CD4-positive, alpha-beta T cell (primary cell): ENCODE data around the gene CDIP1. TPM values are rescaled to one million over a fixed set of nuclear protein-coding genes. Genes with fewer than 3 reads are reported as not detected.

Experiments
- ATAC-seq: fragments of 200-7000 bp; cut with Tn5 transposase; one replicate; pipeline ENCODE4 v1.10.0; 2022; ENCODE audit warnings: mild to moderate bottlenecking; ENCODE audit not compliant: poor library complexity
- CTCF ChIA-PET: fragments of 350-600 bp; sonication (Branson Sonifier 250); formaldehyde crosslinking; loops from one replicate; lab custom pipeline; 2021; ENCODE audit warnings: antibody characterized with exemption, inconsistent platforms; lab: Charles Lee
- POLR2A ChIA-PET: fragments of 350-600 bp; sonication (Branson Sonifier 250); formaldehyde crosslinking; loops from one replicate; lab custom pipeline; 2021; ENCODE audit warnings: antibody characterized with exemption, inconsistent platforms; lab: Charles Lee
- DNase-seq, 14 experiments: peaks; one replicate each; pipeline ENCODE4 v3.0.0-alpha.2; 2013 to 2020; ENCODE audit warnings: mixed read lengths in 2 of 14
- H3K27ac ChIP-seq, 2 donors: one replicate each; pipeline versions ENCODE4 v1.5.1 to v1.7.0; 2013; ENCODE audit warnings: low read length in 2 of 2, low read depth in 1 of 2, mild to moderate bottlenecking in 1 of 2
- H3K27me3 ChIP-seq, 2 experiments: 1 replicate in 1 of 2; 2 replicates in 1 of 2; pipeline versions ENCODE4 v1.6.1 to v1.7.0; 2013; ENCODE audit warnings: low read length in 2 of 2, control low read depth in 1 of 2, mild to moderate bottlenecking in 1 of 2, moderate library complexity in 1 of 2; ENCODE audit not compliant: insufficient read depth in 2 of 2, control insufficient read depth in 1 of 2
- H3K36me3 ChIP-seq: one replicate; pipeline ENCODE4 v1.6.1; 2013; ENCODE audit warnings: low read length, control low read depth; ENCODE audit not compliant: insufficient read depth
- H3K4me1 ChIP-seq: one replicate; pipeline ENCODE4 v1.6.1; 2013; ENCODE audit warnings: low read length, control low read depth; ENCODE audit not compliant: insufficient read depth
- H3K4me3 ChIP-seq: one replicate; pipeline ENCODE4 v1.5.1; 2013; ENCODE audit warnings: mild to moderate bottlenecking, low read length, moderate library complexity
- H3K9me3 ChIP-seq, 2 experiments: 1 replicate in 1 of 2; 2 replicates in 1 of 2; pipeline versions ENCODE4 v1.6.1 to v1.7.0; 2013; ENCODE audit warnings: low read length in 2 of 2, mild to moderate bottlenecking in 2 of 2, control low read depth in 1 of 2, moderate library complexity in 1 of 2; ENCODE audit not compliant: control insufficient read depth in 1 of 2, insufficient read depth in 1 of 2
- H3K27ac Mint-ChIP-seq: one replicate; pipeline ENCODE4 v1.8.0; 2020; ENCODE audit warnings: mixed read lengths
- H3K27me3 Mint-ChIP-seq: one replicate; pipeline ENCODE4 v1.8.0; 2021; ENCODE audit warnings: mixed read lengths
- H3K36me3 Mint-ChIP-seq: one replicate; pipeline ENCODE4 v1.8.0; 2021; ENCODE audit warnings: low read depth, mixed read lengths
- H3K4me1 Mint-ChIP-seq: one replicate; pipeline ENCODE4 v1.8.0; 2021; ENCODE audit warnings: low read depth, mixed read lengths
- H3K4me3 Mint-ChIP-seq: one replicate; pipeline ENCODE4 v1.8.0; 2020; ENCODE audit warnings: mild to moderate bottlenecking, mixed read lengths
- H3K9me3 Mint-ChIP-seq: one replicate; pipeline ENCODE4 v1.8.0; 2020; ENCODE audit warnings: mixed read lengths
- CTCF ChIP-seq: fragments of 200-600 bp; IDR thresholded peaks from one replicate; pipeline ENCODE4 v1.8.0; 2022; ENCODE audit warnings: antibody characterized with exemption, mild to moderate bottlenecking
- intact Hi-C, 2 experiments: fragments of 100-400 bp; cut with DNase I in 1 of 2; cut with micrococcal nuclease in 1 of 2; formaldehyde crosslinking; loops; one replicate each; pipeline versions ENCODE4 v1.15.1 to v1.9.0; 2023 to 2025; cut with DNase I, micrococcal nuclease
- total RNA-seq, 174 experiments: library from RNA in 2 of 174; stranded (reverse) in 2 of 174; gene quantifications; one replicate each; pipeline ENCODE4 v1.2.3 and lab custom pipeline; 2021 to 2026

CDIP1 gene
- total RNA-seq, 2 experiments from 2014 or later: 19.5 to 22.4 TPM

GRCh38 chr16:4495766-4496165 lies 42.8 kb downstream of the CDIP1 start:
- Histone ChIP-seq H3K27ac (no peak overlapping the region), H3K36me3 (peaks cover 41% of the 10 kb centered on the region), H3K9me3 (no peaks in the 10 kb centered on the region), H3K4me1 (peaks cover 82% of the 10 kb centered on the region), H3K4me3 (no peak overlapping the region), H3K27me3 (no peaks in the 10 kb centered on the region)
- no peak overlapping the region for H3K4me3 Mint-ChIP-seq
- no peaks in the 10 kb centered on the region for H3K27me3 Mint-ChIP-seq
- H3K4me1 Mint-ChIP-seq: peaks cover 88% of the 10 kb centered on the region
- intact Hi-C loops: no loop called here
- ATAC-seq: no peak
- POLR2A ChIA-PET: interaction anchor here (2.2 kb wide), 1 partner anchor 10 kb away, joined by 9 read pairs; no protein-coding TSS in a partner anchor
- peaks cover 61% of the 10 kb centered on the region for H3K36me3 Mint-ChIP-seq
- TF ChIP-seq CTCF: no peak
- CTCF ChIA-PET: no interaction called here
- H3K9me3 Mint-ChIP-seq: no peaks in the 10 kb centered on the region
- peak overlapping the region; percentile 87 for H3K27ac Mint-ChIP-seq
- DNase-seq: no peak

DNA sequence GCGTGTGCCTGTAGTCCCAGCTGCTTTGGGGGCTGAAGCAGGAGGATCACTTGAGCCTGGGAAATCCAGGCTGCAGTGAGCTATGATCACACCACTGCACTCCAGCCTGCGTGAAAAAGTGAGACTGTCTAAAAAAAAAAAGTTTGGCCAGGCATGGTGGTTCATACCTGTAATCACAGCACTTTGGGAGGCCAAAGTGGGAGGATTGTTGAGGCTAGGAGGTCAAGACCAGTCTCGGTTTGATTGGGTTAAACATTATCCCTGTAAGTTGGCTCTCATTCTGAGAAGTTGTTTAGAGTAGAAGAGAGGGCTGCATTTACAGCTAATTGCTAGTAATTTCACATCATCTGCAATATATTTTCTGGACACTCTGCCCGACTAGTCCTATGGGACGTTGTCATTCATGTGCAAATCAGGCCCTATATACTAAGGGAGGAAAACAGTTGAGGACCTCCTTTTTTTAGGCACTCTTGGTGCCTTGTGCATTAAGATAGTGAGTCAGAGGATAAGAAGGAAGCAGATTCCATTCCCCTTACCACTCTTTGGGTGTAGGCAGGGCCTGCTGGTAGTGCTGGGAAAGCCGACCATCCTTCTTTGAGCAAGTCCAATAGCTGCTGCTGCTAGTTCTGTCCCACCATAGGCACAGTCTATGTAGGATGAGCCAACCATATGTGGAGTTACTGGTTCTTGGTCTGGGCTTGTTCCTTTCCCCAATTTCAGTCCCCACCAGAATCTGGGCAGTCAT lies 43.7 kb downstream of the CDIP1 start:
- CTCF ChIA-PET: interaction anchor here (0.9 kb wide), 1 partner anchor 18 kb away, joined by 3 read pairs; the partner anchor contains the start of gene HMOX2
- peaks cover 88% of the 10 kb centered on the region for H3K4me1 Mint-ChIP-seq

DNA sequence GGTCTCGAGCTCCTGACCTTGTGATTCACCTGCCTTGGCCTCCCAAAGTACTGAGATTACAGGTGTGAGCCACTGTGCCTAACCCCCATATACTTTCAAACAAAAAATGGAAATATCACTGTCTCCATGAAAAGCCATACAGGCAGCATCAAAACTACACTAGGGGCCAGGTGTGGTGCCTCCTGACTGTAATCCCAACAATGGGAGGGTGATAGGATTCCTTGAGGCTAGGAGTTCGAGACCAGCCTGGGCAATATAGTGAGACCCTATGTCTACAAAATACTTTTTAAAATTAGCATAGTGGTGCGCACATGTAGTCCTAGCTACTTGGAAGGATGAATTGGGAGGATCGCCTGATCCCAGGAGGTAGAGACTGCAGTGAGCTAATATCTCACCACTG lies 46.7 kb downstream of the CDIP1 start:
- Mint-ChIP-seq H3K4me1 (peaks cover 79% of the 10 kb centered on the region), H3K27me3 (no peaks in the 10 kb centered on the region), H3K36me3 (peaks cover 62% of the 10 kb centered on the region), H3K4me3 (no peak overlapping the region), H3K27ac (peak overlapping the region; percentile 91), H3K9me3 (no peaks in the 10 kb centered on the region)
- no peaks in the 10 kb centered on the region for H3K27me3 ChIP-seq
- H3K27ac ChIP-seq: peak overlapping the region in 1 of 2 donors; percentile 29
- H3K36me3 ChIP-seq: peaks cover 43% of the 10 kb centered on the region
- intact Hi-C loops: loop anchor here in 1 of 2 experiments (2.0 kb wide), 1 partner anchor 13 kb away; no protein-coding TSS in a partner anchor
- no peaks in the 10 kb centered on the region for H3K9me3 ChIP-seq
- DNase-seq (no peak), ATAC-seq (no peak)
- no peak overlapping the region for H3K4me3 ChIP-seq
- ChIA-PET POLR2A (interaction anchor here (2.1 kb wide), 1 partner anchor 9 kb away, joined by 7 read pairs; no protein-coding TSS in a partner anchor), CTCF (no interaction called here)
- H3K4me1 ChIP-seq: peaks cover 92% of the 10 kb centered on the region
- TF ChIP-seq CTCF: no peak

More for the DNA sequence above, 43.7 kb downstream of the CDIP1 start:
- Mint-ChIP-seq H3K27ac (peak overlapping the region; percentile 87), H3K9me3 (no peaks in the 10 kb centered on the region), H3K36me3 (peaks cover 70% of the 10 kb centered on the region), H3K4me3 (no peak overlapping the region), H3K27me3 (no peaks in the 10 kb centered on the region)
- POLR2A ChIA-PET: interaction anchor here (1.6 kb wide), 1 partner anchor 10 kb away, joined by 8 read pairs; no protein-coding TSS in a partner anchor
- ATAC-seq (no peak), DNase-seq (no peak)
- H3K27me3 ChIP-seq: no peaks in the 10 kb centered on the region
- H3K4me1 ChIP-seq: peaks cover 82% of the 10 kb centered on the region
- H3K9me3 ChIP-seq: no peaks in the 10 kb centered on the region
- TF ChIP-seq CTCF: no peak
- intact Hi-C loops: no loop called here
- H3K36me3 ChIP-seq: peaks cover 46% of the 10 kb centered on the region
- no peak overlapping the region for H3K27ac ChIP-seq
- H3K4me3 ChIP-seq: no peak overlapping the region
